Fibroblast of villous mesenchyme (primary cell): ENCODE data around the gene ORM2. TPM values are rescaled to one million over a fixed set of nuclear protein-coding genes. Genes with fewer than 3 reads are reported as not detected.

Source experiments
- DNase-seq: peaks from one replicate; pipeline ENCODE4 v3.0.0-alpha.2; 2010; ENCODE audit warnings: low read depth
- H3K4me3 ChIP-seq: 2 replicates; pipeline ENCODE4 v1.5.1; 2011; ENCODE audit warnings: low read depth, mild to moderate bottlenecking, low read length
- total RNA-seq: library from RNA; depleted of rRNA; stranded (reverse); fragments of >200 nt; gene quantifications from 2 replicates; pipeline ENCODE4 v1.2.3, GENCODE V29; 2012
- TF ChIP-seq, protein P1 (sequence below): IDR thresholded peaks from 2 replicates; pipeline ENCODE4 v1.5.1; 2012; ENCODE audit warnings: low read depth, mild to moderate bottlenecking, low read length; ENCODE audit not compliant: insufficient read depth

ORM2 gene
- total RNA-seq, 1 donor = not detected

DNA sequence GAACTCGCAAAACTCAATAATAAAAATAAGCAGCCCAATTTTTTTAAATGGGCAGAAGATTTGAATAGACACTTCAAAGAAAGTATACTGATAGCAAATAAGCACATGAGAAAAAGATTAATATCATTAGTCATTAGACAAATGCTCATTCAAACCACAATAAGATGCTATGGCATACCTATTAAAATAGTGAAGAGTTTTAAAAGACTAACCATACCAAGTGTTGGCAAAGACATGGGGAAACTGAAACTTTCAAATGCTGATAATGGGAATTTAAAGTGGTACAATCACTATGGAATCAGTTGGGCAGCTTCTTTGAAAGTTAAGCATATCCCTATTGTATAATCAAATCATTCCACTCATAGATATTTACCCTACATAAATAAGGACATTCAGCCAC is 33.3 kb upstream of the ORM2 start:
- TF ChIP-seq, protein P1, sequence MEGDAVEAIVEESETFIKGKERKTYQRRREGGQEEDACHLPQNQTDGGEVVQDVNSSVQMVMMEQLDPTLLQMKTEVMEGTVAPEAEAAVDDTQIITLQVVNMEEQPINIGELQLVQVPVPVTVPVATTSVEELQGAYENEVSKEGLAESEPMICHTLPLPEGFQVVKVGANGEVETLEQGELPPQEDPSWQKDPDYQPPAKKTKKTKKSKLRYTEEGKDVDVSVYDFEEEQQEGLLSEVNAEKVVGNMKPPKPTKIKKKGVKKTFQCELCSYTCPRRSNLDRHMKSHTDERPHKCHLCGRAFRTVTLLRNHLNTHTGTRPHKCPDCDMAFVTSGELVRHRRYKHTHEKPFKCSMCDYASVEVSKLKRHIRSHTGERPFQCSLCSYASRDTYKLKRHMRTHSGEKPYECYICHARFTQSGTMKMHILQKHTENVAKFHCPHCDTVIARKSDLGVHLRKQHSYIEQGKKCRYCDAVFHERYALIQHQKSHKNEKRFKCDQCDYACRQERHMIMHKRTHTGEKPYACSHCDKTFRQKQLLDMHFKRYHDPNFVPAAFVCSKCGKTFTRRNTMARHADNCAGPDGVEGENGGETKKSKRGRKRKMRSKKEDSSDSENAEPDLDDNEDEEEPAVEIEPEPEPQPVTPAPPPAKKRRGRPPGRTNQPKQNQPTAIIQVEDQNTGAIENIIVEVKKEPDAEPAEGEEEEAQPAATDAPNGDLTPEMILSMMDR = no peak
- DNase-seq = no peak
- H3K4me3 ChIP-seq = no peak overlapping the region

DNA sequence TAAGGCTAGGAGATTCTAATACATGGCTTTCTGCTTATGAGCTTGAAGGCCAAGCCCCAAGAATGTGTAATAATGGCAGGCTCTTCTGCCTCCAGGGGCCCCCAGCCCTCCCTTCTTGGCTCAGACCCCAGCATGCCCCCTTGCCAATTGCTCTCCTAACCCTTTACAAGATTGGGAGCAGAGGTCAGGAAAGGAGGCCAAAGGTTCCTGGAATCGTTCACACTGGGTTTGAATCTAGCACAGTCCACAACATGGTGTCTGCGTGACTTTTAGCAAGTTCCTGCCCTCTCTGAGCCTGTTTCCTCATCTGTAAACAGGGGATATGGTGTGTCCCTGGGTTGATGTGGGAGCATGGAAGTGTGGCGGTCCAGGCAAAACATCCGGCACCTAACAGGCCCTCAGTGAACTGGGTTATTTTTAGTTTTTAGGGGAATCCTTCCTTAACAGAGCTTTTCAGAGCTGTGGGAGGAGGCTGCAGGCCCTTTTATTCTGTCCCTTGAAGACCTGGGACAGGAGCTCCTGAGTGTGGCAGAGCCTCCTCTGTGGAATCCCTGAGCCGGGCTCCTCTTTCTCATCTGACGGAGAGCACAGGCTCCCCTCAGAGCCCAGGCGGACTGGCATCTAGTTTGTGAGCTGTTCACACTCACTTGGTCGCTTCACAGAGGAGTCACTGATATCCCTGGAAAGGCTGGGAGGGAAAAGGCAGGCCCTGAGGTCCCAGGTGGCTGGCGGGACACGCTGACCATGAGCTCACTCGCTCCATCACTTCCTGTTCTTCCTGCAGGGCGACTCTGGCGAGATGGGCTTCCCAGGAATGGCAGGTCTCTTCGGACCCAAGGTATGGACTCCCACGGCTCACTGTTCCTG is 30.1 kb upstream of the ORM2 start:
- DNase-seq = no peak
- TF ChIP-seq, protein P1 = no peak
- H3K4me3 ChIP-seq = no peak overlapping the region

- TF ChIP-seq, protein P1 = no peak
- DNase-seq = no peak
- no peak overlapping the region for H3K4me3 ChIP-seq
Observed at GRCh38 chr9:114300153-114300845, 29.4 kb upstream of the ORM2 start.

DNA sequence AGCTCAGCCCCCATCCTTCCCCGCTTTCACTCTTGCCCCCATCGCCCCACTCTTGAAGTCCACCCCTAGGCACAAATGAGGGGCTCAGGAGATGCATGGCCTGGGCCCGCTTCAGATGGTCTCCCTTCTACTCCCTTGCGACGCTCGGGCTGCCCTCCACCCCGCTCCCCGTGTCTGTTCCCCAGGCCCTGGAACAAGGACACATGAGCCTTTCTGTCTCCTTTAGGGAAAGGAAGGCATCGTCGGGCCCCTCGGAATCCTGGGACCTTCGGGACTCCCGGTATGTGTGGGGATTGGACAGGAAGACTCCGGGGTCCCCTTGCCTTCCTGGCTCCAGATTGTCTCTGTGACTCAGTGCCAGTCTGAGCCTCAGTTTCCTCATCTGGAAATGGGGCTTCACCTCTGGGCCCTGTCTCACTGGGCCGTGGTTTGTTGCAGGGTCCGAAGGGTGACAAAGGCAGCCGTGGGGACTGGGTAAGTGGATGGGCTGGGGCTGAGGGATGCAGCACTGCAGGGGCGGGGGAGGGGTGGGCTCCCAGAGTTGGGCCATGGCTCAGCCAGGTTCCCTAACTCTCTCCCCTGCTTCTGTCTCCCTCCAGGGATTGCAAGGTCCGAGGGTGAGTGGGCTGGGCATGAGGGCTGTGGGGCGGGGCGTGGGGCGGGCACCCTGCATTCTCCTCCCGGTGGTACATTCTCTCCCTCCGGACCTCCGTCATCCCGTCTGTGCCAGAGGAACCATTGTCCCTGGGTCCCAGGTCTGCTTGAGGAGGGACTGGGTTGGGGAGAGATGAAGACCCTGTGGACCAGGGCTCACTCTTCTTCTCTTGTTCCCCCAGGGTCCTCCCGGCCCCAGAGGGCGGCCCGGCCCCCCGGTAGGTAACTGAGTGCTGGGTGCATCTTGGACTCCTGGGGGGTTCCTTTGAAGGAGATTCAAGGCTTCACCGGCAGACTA is 28.5 kb upstream of the ORM2 start:
- DNase-seq = no peak
- H3K4me3 ChIP-seq = no peak overlapping the region
- TF ChIP-seq, protein P1 = no peak

DNA sequence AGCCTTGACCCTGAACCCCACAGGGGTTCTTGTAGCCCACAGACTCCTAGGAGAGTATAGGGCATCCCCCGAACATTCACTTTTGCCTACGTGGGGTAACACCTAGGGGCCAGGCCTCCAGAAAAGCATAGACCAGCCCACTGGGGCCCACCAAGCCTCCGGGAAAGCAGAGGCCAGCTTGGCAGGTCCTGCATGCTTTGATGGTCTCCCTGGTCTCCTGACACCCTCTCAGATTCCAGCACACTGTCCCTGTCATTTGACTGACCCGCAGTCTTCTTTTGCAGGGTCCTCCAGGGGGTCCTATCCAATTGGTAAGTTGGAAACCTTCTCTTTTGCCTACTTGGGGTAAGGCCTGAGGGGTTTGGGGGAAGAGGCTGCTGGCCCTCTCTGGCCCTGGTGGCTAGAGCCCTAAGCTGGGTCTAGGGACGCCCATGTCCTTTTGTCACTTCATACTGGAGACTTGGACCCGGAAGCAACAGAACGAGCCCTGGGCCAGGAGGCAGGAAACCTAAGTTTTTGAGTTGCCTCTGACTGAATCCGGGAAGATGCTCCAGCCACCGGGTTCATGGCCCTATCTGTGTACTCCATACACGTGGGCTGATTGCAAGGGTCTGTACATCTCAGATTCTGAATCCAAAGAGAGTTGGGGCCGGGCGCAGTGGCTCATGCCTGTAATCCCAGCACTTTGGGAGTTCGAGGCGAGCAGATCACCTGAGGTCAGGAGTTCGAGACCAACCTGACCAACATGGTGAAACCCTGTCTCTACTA is 27.7 kb upstream of the ORM2 start:
- TF ChIP-seq, protein P1 = no peak
- H3K4me3 ChIP-seq = no peak overlapping the region
- DNase-seq = no peak

DNA sequence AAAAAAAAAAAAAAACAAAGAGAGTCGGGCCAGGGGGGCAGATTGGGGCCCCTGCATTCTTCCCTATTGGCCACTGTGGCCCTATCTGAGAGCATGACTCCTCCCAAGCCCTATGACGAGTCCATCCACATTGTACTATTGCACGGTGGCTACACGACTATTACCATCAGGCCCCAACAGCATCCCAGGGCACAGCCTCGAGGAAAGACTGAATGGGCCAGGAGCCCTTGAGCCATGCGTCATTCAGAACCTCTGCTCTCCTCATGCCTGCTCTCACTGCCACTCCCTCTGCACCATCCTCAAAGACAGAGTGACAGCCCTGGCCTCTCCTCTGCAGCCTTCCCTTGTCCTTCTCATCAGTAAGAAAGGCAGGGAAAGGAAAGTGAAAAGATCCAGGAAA is 26.9 kb upstream of the ORM2 start:
- no peak overlapping the region for H3K4me3 ChIP-seq
- TF ChIP-seq, protein P1 = no peak
- DNase-seq = no peak
